ENCODE data around the gene TTC9C.
A peak's percentile ranks its signal among the peaks of the same experiment; 100 is the strongest.
"Not testable (repeated sequence)": the region's sequence is repeated elsewhere in the genome, so short reads cannot be mapped to it uniquely, and the experiment has no call there.

The TTC9C gene

GRCh38 chr11:62752994-62753735, 24.9 kb downstream of the TTC9C start:
- no peak for DNase-seq

GRCh38 chr11:62753736-62754603, 25.7 kb downstream of the TTC9C start, which contains the start of gene ZBTB3:
TSS of gene ZBTB3 (minus strand) at chr11:62754160. CDS start at chr11:62753664, 496 bp downstream.
- peak; percentile 99 for DNase-seq

- no peak for DNase-seq
Observed at GRCh38 chr11:62755086-62755615, 26.9 kb downstream of the TTC9C start.

GRCh38 chr11:62757846-62758788, 29.8 kb downstream of the TTC9C start:
- DNase-seq = no peak

- DNase-seq = not testable (repeated sequence)
Observed at GRCh38 chr11:62760867-62761227, 32.6 kb downstream of the TTC9C start.

GRCh38 chr11:62770778-62771143, 42.5 kb downstream of the TTC9C start:
- DNase-seq = no peak

GRCh38 chr11:62771144-62772021, 43.1 kb downstream of the TTC9C start, which contains the start of gene TAF6L:
TSS of gene TAF6L (plus strand) at chr11:62771396. CDS start at chr11:62775784, 4,388 bp downstream.
- peak; percentile 97 for DNase-seq

GRCh38 chr11:62774407-62774806, 46.1 kb downstream of the TTC9C start:
- no peak for DNase-seq

GRCh38 chr11:62775646-62776045, 47.4 kb downstream of the TTC9C start:
- no peak for DNase-seq

- no peak for DNase-seq
Observed at GRCh38 chr11:62777389-62777788, 49.1 kb downstream of the TTC9C start.

GRCh38 chr11:62778441-62778840, 50.2 kb downstream of the TTC9C start:
- DNase-seq = no peak

- DNase-seq = no peak
Observed at GRCh38 chr11:62782753-62783152, 54.5 kb downstream of the TTC9C start.

- DNase-seq = peak; percentile 78
Observed at GRCh38 chr11:62786318-62787004, 58.2 kb downstream of the TTC9C start.

- peak; percentile 98 for DNase-seq
Observed at GRCh38 chr11:62787005-62787759, 58.9 kb downstream of the TTC9C start, which contains the start of gene TMEM179B. TSS of gene TMEM179B (plus strand) at chr11:62787402. CDS start at chr11:62787432, 30 bp downstream.

All from fibroblast of skin of abdomen (primary cell).